ENCODE data around the gene ISCA1. TPM values are rescaled to one million over a fixed set of nuclear protein-coding genes. Genes with fewer than 3 reads are reported as not detected.

The ISCA1 gene
- total and polyA plus RNA-seq, 10 of the 15 experiments (the other 5 are each of a cell fraction or from before 2014, with no cell fraction given): 8.9 to 36.0 (median 24.2) TPM

GRCh38 chr9:86282077-86282978, at the start of gene ISCA1 (continued):
- TF ChIP-seq CTCF (IDR thresholded peaks at IDR 0.05 in 2 of 3, conservative IDR thresholded peaks at IDR 0.05 in 1 of 3; ENCODE audit: control insufficient read depth in 2 of 3, extremely low read depth in 1 of 3, insufficient read depth in 1 of 3, low read depth in 3 of 3, low read length in 3 of 3) (no peak), RBBP5 (conservative IDR thresholded peaks at IDR 0.05) (no peak), MEF2B (IDR thresholded peaks at IDR 0.05; ENCODE audit: partially characterized antibody, poor library complexity, severe bottlenecking) (no peak), NFYB (IDR thresholded peaks at IDR 0.05; ENCODE audit: insufficient read depth, low read depth, low read length) (peak; percentile 65; the same call in 1 of the 2 replicates), ZBED1 (IDR thresholded peaks at IDR 0.05; ENCODE audit: borderline replicate concordance) (no peak; the same call in 1 of the 2 replicates), STAT1 (conservative IDR thresholded peaks at IDR 0.05) (0 out of 2 replicates have a peak, but pooled peaks have one; percentile 62), USF2 (IDR thresholded peaks at IDR 0.05; ENCODE audit: borderline replicate concordance, low read depth, low read length) (no peak), NFYA (IDR thresholded peaks at IDR 0.05; ENCODE audit: borderline replicate concordance, low read depth, low read length) (no peak), HCFC1 (IDR thresholded peaks at IDR 0.05; ENCODE audit: low read length) (peak; percentile 83), POLR2AphosphoS5 (IDR thresholded peaks at IDR 0.05; ENCODE audit: low read length) (peak; percentile 75), EZH2 (IDR thresholded peaks at IDR 0.05; ENCODE audit: borderline replicate concordance, control insufficient read depth, low read depth, low read length) (no peak), NR2F1 (conservative IDR thresholded peaks at IDR 0.05) (peak; percentile 75), FOXK2 (IDR thresholded peaks at IDR 0.05) (peak; percentile 43; the same call in 1 of the 2 replicates), JUNB (IDR thresholded peaks at IDR 0.05) (no peak), LARP7 (IDR thresholded peaks at IDR 0.05) (peak; percentile 97), NBN (IDR thresholded peaks at IDR 0.05) (peak; percentile 56), REST (IDR thresholded peaks at IDR 0.05; ENCODE audit: low read depth, low read length) (no peak), TCF12 (IDR thresholded peaks at IDR 0.05; ENCODE audit: low read depth, low read length) (0 out of 2 replicates have a peak, but pooled peaks have one; percentile 26), EGR1 (IDR thresholded peaks at IDR 0.05; ENCODE audit: borderline replicate concordance in 1 of 2, low read depth in 2 of 2, low read length in 2 of 2) (peak; percentile 37 to 85; a peak in 2 of 3 replicates), CHD2 (IDR thresholded peaks at IDR 0.05; ENCODE audit: borderline replicate concordance, low read depth, low read length) (no peak), ZZZ3 (IDR thresholded peaks at IDR 0.05; ENCODE audit: control insufficient read depth, insufficient read length, low read depth) (no peak), ETV6 (conservative IDR thresholded peaks at IDR 0.05 in 1 of 2, IDR thresholded peaks at IDR 0.05 in 1 of 2; ENCODE audit: borderline replicate concordance in 1 of 2, low read depth in 1 of 2) (no peak), SP1 (IDR thresholded peaks at IDR 0.05; ENCODE audit: low read depth, low read length) (no peak)

Data from GM12878 (cell line).